OCI-LY3 (cell line): Measurements from ENCODE around the gene SPG21.

Source experiments
- EZH2phosphoT487 ChIP-seq: fragments of 200-600 bp; shearing (Covaris generic); IDR thresholded peaks from 2 replicates; pipeline ENCODE4 v1.6.1; 2018; ENCODE audit warnings: antibody characterized with exemption, mixed run types, low read depth
- TF ChIP-seq, protein P1 (sequence below): fragments of 200-600, 300-600 bp; sonication (generic); IDR thresholded peaks from 2 replicates; pipeline ENCODE4 v1.5.1; 2014; ENCODE audit warnings: antibody characterized with exemption, low read length, low read depth

DNA sequence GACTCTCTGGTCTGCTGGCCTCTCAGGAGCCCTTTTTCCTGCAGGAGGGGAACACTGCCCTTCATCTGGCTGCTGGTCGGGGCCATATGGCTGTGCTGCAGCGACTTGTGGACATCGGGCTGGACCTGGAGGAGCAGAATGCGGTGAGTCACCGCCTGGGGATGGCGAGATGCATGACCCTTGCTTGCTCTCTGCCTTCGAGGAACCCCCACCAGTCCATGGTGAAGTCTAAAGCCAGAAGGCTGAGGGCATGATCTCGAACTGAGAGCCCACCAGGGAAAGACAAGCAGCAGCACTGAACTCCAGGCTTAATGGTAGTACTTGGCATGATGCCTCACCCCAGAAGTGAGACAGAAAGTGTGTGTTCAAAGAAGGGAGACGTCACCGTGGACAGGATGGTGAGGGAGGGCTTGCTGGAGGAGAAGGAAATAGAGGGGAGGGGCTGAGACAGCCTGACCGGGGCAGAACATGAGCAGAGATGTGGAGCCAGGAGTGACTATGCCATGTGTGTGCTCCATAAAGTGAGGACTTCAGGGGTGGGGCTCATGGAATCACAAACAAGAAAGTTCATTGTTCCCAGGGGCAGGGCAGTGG is 58.8 kb downstream of the SPG21 start:
- TF ChIP-seq, protein P1, sequence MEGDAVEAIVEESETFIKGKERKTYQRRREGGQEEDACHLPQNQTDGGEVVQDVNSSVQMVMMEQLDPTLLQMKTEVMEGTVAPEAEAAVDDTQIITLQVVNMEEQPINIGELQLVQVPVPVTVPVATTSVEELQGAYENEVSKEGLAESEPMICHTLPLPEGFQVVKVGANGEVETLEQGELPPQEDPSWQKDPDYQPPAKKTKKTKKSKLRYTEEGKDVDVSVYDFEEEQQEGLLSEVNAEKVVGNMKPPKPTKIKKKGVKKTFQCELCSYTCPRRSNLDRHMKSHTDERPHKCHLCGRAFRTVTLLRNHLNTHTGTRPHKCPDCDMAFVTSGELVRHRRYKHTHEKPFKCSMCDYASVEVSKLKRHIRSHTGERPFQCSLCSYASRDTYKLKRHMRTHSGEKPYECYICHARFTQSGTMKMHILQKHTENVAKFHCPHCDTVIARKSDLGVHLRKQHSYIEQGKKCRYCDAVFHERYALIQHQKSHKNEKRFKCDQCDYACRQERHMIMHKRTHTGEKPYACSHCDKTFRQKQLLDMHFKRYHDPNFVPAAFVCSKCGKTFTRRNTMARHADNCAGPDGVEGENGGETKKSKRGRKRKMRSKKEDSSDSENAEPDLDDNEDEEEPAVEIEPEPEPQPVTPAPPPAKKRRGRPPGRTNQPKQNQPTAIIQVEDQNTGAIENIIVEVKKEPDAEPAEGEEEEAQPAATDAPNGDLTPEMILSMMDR: no peak
- TF ChIP-seq EZH2phosphoT487: no peak
